Body of pancreas (tissue), 4 donors: ENCODE results near the gene NTSR1. TPM values are rescaled to one million over a fixed set of nuclear protein-coding genes. Genes with fewer than 3 reads are reported as not detected.
A peak's percentile ranks its signal among the peaks of the same experiment; 100 is the strongest.

Source experiments
- ATAC-seq: fragments of 150-250 bp; one replicate; pipeline ENCODE4 v1.9.1; 2016
- DNase-seq, 4 donors: peaks; one replicate each; pipeline ENCODE4 v3.0.0-alpha.2; 2019
- H3K27ac ChIP-seq, 4 donors: fragments of 200-600 bp; sonication (generic); 1 replicate in 3 of 4; 2 replicates in 1 of 4; pipeline versions ENCODE4 v1.5.1 to v1.6.1; 2016 to 2019; ENCODE audit warnings: mild to moderate bottlenecking in 1 of 4, mixed read lengths in 1 of 4, moderate library complexity in 1 of 4
- H3K27me3 ChIP-seq, 2 donors: fragments of 200-600 bp; sonication (generic); one replicate each; pipeline ENCODE4 v1.6.0; 2016; ENCODE audit warnings: mild to moderate bottlenecking in 1 of 2
- H3K36me3 ChIP-seq, 2 donors: fragments of 200-600 bp; sonication (generic); replicated peaks in 1 of 2; 2 replicates each; pipeline ENCODE4 v1.5.1; 2016; ENCODE audit warnings: low read depth in 2 of 2; ENCODE audit not compliant: insufficient read depth in 1 of 2
- H3K4me1 ChIP-seq: fragments of 200-600 bp; sonication (generic); one replicate; pipeline ENCODE4 v1.6.0; 2016
- H3K4me3 ChIP-seq, 2 donors: fragments of 200-600 bp; sonication (generic); 1 replicate in 1 of 2; 2 replicates in 1 of 2; pipeline ENCODE4 v1.5.1; 2016 to 2019
- H3K9me3 ChIP-seq, 3 donors: fragments of 200-600 bp; sonication (generic); 1 replicate in 2 of 3; 2 replicates in 1 of 3; pipeline ENCODE4 v1.5.1; 2016
- POLR2A ChIP-seq, 3 donors: fragments of 450-650 bp; IDR thresholded peaks; one replicate each; pipeline ENCODE4 v1.6.1; 2016; ENCODE audit warnings: antibody characterized with exemption in 3 of 3, mild to moderate bottlenecking in 2 of 3
- WGBS, 2 donors: methylation state at CpG; one replicate each; pipeline ENCODE4 v1.1.5; 2017; 5-methylcytosine and 5-hydroxymethylcytosine counted together
- intact Hi-C: fragments of 100-400 bp; cut with DNase I; formaldehyde crosslinking; loops from one replicate; pipeline ENCODE4 v1.15.1; 2023
- total RNA-seq, 2 donors: library from RNA; depleted of rRNA; stranded (reverse); fragments of >200 nt; gene quantifications; one replicate each; pipeline ENCODE4 v1.1.0, GENCODE V29; 2016
- TF ChIP-seq, protein P1 (sequence below), 7 experiments: fragments of 450-650 bp in 4 of 7; fragments of 200-600 bp in 3 of 7; sonication (generic) in 3 of 7; IDR thresholded peaks; one replicate each; pipeline ENCODE4 v1.5.1; 2016 to 2019; ENCODE audit warnings: antibody characterized with exemption in 7 of 7

Gene NTSR1
- total RNA-seq, 2 donors from 2014 or later: not detected

DNA sequence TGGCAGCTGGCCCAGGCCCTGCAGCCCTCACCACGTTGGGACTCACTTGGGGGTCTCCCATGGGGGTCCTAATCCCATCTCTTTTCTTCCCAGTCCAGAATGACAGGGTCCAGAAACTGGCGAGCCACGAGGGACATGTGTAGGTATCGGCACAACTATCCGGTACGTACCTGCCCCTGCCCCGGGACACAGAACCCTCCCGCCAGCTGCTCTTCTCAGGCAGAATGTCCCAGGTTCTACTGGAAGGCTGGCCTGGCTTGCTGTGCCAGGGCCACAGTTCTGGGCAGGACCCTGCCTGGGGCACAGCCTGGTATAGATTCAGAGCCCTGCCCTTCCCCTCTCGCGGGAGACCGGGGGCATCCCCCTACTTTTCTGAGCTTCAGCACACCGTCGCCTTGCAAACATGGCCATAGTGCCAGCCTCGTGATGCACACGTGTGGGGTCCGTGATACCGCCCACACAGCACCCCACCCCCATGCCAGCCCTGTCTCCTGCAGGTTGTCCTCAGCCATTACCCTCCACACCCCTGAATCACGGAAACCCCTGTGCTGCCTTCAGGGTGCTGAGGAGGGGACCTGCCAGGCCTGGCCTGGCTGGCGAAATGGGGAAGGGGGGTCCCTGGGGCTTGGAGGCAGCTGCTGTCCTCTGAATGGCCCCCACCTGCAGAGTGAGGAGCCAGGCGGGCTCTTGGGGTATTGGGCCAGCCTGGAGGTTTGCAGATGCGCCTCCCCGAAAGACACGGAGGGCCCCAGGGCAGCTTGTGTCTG lies 99.0 kb downstream of the NTSR1 start:
- peaks cover 22 to 26% of the 10 kb centered on the region in 2 donors for H3K36me3 ChIP-seq
- no peak overlapping the region for H3K27ac ChIP-seq
- no peaks in the 10 kb centered on the region for H3K27me3 ChIP-seq
- no peak overlapping the region for H3K4me3 ChIP-seq
- 79 to 80% methylated on average over 18 to 22 of the region's 23 CpGs for WGBS, 2 donors
- TF ChIP-seq, protein P1, sequence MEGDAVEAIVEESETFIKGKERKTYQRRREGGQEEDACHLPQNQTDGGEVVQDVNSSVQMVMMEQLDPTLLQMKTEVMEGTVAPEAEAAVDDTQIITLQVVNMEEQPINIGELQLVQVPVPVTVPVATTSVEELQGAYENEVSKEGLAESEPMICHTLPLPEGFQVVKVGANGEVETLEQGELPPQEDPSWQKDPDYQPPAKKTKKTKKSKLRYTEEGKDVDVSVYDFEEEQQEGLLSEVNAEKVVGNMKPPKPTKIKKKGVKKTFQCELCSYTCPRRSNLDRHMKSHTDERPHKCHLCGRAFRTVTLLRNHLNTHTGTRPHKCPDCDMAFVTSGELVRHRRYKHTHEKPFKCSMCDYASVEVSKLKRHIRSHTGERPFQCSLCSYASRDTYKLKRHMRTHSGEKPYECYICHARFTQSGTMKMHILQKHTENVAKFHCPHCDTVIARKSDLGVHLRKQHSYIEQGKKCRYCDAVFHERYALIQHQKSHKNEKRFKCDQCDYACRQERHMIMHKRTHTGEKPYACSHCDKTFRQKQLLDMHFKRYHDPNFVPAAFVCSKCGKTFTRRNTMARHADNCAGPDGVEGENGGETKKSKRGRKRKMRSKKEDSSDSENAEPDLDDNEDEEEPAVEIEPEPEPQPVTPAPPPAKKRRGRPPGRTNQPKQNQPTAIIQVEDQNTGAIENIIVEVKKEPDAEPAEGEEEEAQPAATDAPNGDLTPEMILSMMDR (IDR thresholded peaks at IDR 0.05): no peak
- TF ChIP-seq POLR2A (IDR thresholded peaks at IDR 0.05): no peak
- intact Hi-C loops: loop anchor here (2.0 kb wide), 1 partner anchor 139 kb away; no protein-coding TSS in a partner anchor
- ATAC-seq: no peak
- no peak for DNase-seq
- H3K9me3 ChIP-seq: no peaks in the 10 kb centered on the region
- H3K4me1 ChIP-seq: peaks cover 24% of the 10 kb centered on the region

DNA sequence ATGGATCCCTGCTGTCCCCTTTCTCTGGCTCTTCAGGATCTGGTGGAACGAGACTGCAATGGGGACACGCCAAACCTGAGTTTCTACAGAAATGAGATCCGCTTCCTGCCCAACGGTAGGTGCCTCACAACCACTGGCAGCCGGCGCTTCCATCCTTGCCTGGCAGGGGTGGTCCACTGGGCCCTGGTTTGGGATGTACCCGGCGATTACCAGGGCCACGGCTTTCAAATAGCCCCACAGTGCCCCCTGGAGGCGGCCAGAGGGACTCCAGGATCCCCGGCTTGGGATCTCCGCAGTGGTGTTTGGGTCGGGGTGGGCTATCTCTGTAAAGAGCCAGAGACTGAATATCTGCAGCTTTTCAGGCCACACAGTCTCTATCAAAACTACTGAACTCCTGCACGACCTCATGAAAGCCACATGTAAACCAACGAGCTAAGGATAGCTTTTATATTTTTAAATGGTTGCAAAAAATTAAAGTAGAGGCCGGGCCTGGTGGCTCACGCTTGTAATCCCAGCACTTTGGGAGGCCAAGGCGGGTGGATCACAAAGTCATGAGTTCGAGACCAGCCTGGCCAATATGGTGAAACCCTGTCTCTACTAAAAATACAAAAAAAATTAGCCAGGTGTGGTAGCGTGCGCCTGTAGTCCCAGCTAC lies 99.7 kb downstream of the NTSR1 start:
- WGBS, 2 donors: 36 to 59% methylated on average over 8 to 21 of the region's 21 CpGs

DNA sequence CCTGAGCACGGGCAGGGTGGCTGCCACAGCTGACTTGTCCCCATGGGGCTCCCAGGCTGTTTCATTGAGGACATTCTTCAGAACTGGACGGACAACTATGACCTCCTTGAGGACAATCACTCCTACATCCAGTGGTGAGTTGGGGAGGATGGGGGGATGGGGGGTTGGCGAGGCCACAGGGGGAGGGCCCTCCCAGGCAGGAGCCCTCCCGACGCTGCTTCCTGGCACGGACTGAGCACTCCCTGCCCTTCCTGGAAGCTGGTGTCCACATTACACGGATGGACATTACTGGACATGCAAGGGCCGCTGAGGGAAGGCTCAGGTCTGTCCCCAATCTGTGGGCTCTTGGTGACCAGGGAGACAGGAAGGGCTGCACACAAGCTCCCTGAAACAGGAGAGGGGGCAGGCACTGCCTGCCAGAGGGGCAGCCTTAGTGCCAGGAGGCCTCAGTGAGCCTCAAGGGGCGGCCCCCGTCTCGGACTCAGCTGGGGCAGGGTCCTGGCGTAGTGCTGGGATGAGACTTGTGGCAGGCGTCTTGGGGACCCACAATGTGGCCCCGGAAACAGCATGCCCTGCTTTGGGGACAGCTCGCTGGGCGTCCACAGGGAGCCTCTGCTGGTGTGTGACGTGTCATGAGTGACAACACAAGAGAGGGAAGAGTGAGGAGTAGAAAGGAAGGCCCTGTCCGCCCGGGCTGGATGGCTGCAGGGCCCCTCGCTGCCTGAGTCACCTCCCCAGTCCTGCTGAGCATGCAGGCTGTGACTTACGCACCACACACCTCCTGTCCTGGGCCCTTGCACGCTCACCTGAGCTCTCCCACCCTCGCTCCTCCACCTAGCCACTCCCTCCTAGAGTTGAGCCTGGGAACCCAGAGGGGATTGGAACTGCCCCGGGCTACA lies 101.1 kb downstream of the NTSR1 start:
- Histone ChIP-seq H3K27ac (no peak overlapping the region), H3K4me3 (no peak overlapping the region), H3K4me1 (peaks cover 18% of the 10 kb centered on the region), H3K27me3 (no peaks in the 10 kb centered on the region), H3K36me3 (peaks cover 24 to 26% of the 10 kb centered on the region in 2 donors), H3K9me3 (no peaks in the 10 kb centered on the region)
- ATAC-seq (no peak), DNase-seq (no peak)
- TF ChIP-seq, protein P1 (IDR thresholded peaks at IDR 0.05): no peak
- no peak for TF ChIP-seq POLR2A (IDR thresholded peaks at IDR 0.05)
- intact Hi-C loops: loop anchor here (2.0 kb wide), 1 partner anchor 141 kb away; no protein-coding TSS in a partner anchor
- 92 to 94% methylated on average over 18 to 24 of the region's 24 CpGs for WGBS, 2 donors

More for the DNA sequence above, 99.7 kb downstream of the NTSR1 start:
- ATAC-seq: peak; percentile 47
- Histone ChIP-seq H3K27ac (no peak overlapping the region), H3K27me3 (no peaks in the 10 kb centered on the region), H3K4me3 (no peak overlapping the region), H3K9me3 (no peaks in the 10 kb centered on the region), H3K36me3 (peaks cover 24 to 26% of the 10 kb centered on the region in 2 donors), H3K4me1 (peaks cover 24% of the 10 kb centered on the region)
- peak; percentile 65 to 77 (median 70) for DNase-seq
- TF ChIP-seq POLR2A (IDR thresholded peaks at IDR 0.05): no peak
- TF ChIP-seq, protein P1 (IDR thresholded peaks at IDR 0.05): peak; percentile 74 to 94 (median 81)
- intact Hi-C loops: loop anchor here (2.0 kb wide), 1 partner anchor 140 kb away; no protein-coding TSS in a partner anchor

DNA sequence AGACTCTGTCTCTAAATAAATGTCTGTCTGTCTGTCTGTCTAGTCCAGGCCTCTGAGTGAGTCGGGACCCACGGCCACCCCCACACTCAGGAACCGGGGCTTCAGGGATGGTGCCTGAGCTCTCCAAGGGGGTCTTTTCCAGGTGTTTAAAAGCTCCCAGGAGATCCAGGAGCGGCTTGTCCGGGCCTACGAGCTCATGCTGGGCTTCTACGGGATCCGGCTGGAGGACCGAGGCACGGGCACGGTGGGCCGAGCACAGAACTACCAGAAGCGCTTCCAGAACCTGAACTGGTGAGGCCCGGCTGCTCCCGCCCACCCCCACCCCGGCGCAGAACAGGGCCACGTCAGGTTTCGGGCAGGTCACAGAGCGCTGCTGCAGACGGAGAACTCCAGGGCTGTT lies 102.7 kb downstream of the NTSR1 start:
- intact Hi-C loops: no loop called here
- H3K4me1 ChIP-seq: peaks cover 25% of the 10 kb centered on the region
- H3K27me3 ChIP-seq: peaks cover 0 to 12% of the 10 kb centered on the region in 2 donors
- no peaks in the 10 kb centered on the region for H3K9me3 ChIP-seq
- DNase-seq: no peak
- TF ChIP-seq, protein P1 (IDR thresholded peaks at IDR 0.05): no peak
- TF ChIP-seq POLR2A (IDR thresholded peaks at IDR 0.05): no peak
- no peak overlapping the region for H3K4me3 ChIP-seq
- no peak for ATAC-seq
- H3K27ac ChIP-seq: no peak overlapping the region
- WGBS, 2 donors: 95% methylated on average over 15 of the region's 21 CpGs; no CpG with 5 or more reads in 1 of the 2 donors
- peaks cover 24 to 26% of the 10 kb centered on the region in 2 donors for H3K36me3 ChIP-seq
